ENCODE results near the gene PLD5. TPM values are rescaled to one million over a fixed set of nuclear protein-coding genes. Genes with fewer than 3 reads are reported as not detected.

The PLD5 gene
- total RNA-seq, 4 donors from 2014 or later: 0.33 to 0.54 TPM; not detected in 2

DNA sequence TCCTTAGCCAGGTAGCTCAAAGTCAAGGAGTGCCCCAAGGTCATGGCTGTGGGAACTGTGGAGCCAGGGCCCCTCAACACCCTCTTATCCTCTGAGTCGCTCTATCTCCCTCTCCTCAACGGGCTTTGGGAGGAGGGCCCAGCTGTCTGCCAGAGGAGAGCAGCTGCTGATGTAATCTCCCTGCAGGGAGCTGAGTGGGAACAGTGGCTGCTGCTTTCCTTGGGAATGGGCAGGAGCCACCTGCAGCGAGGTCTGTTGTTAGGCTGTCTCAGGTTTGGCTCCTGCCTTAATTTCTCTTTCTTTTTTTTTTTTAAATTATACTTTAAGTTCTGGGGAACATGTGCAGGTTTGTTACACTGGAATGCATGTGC is 466.8 kb downstream of the PLD5 start:
- Histone ChIP-seq H3K27ac (no peak overlapping the region), H3K36me3 (no peaks in the 10 kb centered on the region), H3K4me1 (no peaks in the 10 kb centered on the region), H3K4me3 (replicated peaks in 1 of 3) (no peak overlapping the region), H3K9me3 (no peaks in the 10 kb centered on the region), H3K27me3 (no peaks in the 10 kb centered on the region)
- intact Hi-C loops (cut with DNase I): no loop called here
- no peak for DNase-seq
- WGBS, 2 donors: 46 to 50% methylated on average over 3 of the region's 3 CpGs
- no peak for TF ChIP-seq POLR2A (IDR thresholded peaks at IDR 0.05)
- TF ChIP-seq, protein P1, sequence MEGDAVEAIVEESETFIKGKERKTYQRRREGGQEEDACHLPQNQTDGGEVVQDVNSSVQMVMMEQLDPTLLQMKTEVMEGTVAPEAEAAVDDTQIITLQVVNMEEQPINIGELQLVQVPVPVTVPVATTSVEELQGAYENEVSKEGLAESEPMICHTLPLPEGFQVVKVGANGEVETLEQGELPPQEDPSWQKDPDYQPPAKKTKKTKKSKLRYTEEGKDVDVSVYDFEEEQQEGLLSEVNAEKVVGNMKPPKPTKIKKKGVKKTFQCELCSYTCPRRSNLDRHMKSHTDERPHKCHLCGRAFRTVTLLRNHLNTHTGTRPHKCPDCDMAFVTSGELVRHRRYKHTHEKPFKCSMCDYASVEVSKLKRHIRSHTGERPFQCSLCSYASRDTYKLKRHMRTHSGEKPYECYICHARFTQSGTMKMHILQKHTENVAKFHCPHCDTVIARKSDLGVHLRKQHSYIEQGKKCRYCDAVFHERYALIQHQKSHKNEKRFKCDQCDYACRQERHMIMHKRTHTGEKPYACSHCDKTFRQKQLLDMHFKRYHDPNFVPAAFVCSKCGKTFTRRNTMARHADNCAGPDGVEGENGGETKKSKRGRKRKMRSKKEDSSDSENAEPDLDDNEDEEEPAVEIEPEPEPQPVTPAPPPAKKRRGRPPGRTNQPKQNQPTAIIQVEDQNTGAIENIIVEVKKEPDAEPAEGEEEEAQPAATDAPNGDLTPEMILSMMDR (IDR thresholded peaks at IDR 0.05): no peak

DNA sequence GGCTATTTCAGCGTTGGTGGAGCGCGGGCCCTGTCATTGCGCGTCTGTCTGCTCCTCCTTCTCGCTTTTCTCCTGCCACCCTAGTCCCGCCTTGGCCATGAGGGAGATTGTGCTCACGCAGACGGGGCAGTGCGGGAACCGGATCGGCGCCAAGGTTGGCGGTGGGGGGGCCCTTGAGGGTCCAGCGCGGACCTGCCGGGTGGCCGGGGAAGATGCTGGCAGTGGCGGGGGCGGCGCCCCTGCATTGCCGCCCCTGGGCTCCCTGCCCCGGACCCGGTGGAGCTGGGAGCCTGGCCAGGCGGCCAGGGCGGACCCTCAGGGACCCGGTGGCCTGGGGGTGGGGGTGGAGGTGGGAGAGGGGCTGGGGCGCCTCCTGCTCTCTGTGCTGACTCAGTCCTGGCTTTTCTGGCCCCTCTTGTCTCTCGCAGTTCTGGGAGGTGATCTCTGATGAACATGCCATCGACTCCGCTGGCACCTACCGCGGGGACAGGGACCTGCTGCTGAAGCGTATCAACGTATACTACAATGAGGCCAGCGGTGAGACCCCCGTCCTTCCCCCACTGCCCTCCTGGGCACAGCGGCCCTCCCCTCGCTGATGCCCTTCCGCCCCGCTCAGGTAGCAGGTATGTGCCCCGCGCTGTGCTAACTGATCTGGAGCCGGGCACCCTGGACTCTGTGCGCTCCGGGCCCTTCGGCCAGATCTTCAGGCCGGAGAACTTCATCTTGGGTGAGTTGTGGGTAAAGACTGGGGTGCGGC is 467.3 kb downstream of the PLD5 start:
- 88 to 95% methylated on average over 28 to 33 of the region's 49 CpGs for WGBS, 2 donors
- Histone ChIP-seq H3K27me3 (no peaks in the 10 kb centered on the region), H3K36me3 (no peaks in the 10 kb centered on the region), H3K4me3 (replicated peaks in 1 of 3) (no peak overlapping the region), H3K4me1 (no peaks in the 10 kb centered on the region), H3K9me3 (no peaks in the 10 kb centered on the region), H3K27ac (no peak overlapping the region)
- intact Hi-C loops (cut with DNase I): no loop called here
- no peak for DNase-seq
- no peak for TF ChIP-seq POLR2A (IDR thresholded peaks at IDR 0.05)
- TF ChIP-seq, protein P1 (IDR thresholded peaks at IDR 0.05): no peak

DNA sequence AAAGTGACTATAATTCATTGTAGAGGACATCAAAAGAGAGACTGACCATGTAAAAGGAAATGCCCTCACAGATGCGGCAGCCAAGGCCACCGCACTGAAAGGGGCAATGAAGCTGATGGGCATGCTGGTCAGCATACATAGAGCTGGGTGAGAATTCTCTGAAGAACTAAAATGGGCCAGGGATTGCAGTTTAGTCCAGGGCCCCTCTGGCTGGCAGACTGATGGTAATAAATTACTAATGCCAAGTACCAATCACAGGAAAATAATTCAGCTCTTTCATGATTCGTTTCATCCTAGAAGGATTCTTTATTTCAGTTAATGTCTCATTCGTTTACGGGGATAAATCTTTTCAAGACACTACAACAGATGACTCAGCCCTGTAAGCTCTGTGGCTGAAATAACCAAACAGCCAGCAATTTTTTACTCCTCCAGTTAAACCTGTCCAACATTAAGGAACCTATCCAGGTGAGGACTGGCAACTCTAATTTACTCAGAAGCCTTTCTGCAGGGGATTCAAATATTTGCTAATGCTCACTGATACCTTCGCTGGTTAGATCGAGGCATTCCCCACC is 468.7 kb downstream of the PLD5 start:
- no peaks in the 10 kb centered on the region for H3K9me3 ChIP-seq
- TF ChIP-seq, protein P1 (IDR thresholded peaks at IDR 0.05): no peak
- TF ChIP-seq POLR2A (IDR thresholded peaks at IDR 0.05): no peak
- H3K4me1 ChIP-seq: no peaks in the 10 kb centered on the region
- H3K27me3 ChIP-seq: no peaks in the 10 kb centered on the region
- no peak overlapping the region for H3K4me3 ChIP-seq (replicated peaks in 1 of 3)
- 67 to 68% methylated on average over 7 of the region's 7 CpGs for whole genome bisulfite sequencing, 2 donors
- no peak for DNase-seq
- no peak overlapping the region for H3K27ac ChIP-seq
- no peaks in the 10 kb centered on the region for H3K36me3 ChIP-seq
- intact Hi-C loops (cut with DNase I): no loop called here

DNA sequence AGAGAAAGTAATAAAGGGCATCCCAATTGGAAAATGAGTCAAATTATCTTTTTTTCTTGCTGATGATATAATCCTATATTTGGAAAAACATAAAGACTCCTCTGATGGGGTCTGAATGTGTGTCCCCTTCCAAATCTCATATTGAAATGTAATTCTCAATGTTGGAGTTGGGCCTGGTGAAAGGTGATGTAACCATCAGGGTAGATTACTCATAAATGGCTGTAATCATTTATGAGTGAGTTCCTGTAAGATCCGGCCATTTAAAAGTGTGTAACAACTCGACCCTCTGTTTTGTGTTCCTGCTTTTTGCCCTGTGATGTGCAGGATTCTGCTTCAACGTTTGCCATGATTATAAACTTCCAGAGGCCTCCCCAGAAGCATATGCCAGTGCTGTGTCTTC is 481.3 kb downstream of the PLD5 start:
- no peaks in the 10 kb centered on the region for H3K36me3 ChIP-seq

DNA sequence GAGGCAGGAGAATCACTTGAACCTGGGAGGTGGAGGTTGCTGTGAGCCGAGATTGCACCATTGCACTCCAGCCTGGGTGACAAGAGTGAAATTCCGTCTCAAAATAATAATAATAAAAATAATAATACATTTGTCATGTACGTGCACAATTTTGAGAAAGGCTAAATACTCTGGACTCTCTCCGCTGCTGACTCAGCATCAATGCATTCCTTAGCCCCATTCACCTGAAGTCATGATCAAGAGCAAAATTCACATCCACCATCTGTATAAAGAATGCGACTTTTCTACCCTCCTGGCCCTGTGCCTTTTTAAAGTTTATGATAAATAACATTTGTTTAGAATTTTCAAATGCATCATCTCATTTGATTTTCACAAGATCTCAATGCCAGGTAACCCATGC is 490.1 kb downstream of the PLD5 start:
- DNase-seq: no peak
- no peaks in the 10 kb centered on the region for H3K4me1 ChIP-seq
- H3K4me3 ChIP-seq (replicated peaks in 1 of 3): no peak overlapping the region
- intact Hi-C loops (cut with DNase I): no loop called here
- H3K9me3 ChIP-seq: no peaks in the 10 kb centered on the region
- H3K27me3 ChIP-seq: no peaks in the 10 kb centered on the region
- 91 to 92% methylated on average over 5 of the region's 5 CpGs for WGBS, 2 donors
- TF ChIP-seq, protein P1 (IDR thresholded peaks at IDR 0.05): no peak
- no peak for TF ChIP-seq POLR2A (IDR thresholded peaks at IDR 0.05)
- H3K36me3 ChIP-seq: no peaks in the 10 kb centered on the region
- no peak overlapping the region for H3K27ac ChIP-seq

More for the DNA sequence above, 481.3 kb downstream of the PLD5 start:
- H3K27ac ChIP-seq: no peak overlapping the region
- no peak for DNase-seq
- no peaks in the 10 kb centered on the region for H3K9me3 ChIP-seq
- TF ChIP-seq, protein P1 (IDR thresholded peaks at IDR 0.05): no peak
- TF ChIP-seq POLR2A (IDR thresholded peaks at IDR 0.05): no peak
- H3K4me1 ChIP-seq: no peaks in the 10 kb centered on the region
- H3K4me3 ChIP-seq (replicated peaks in 1 of 3): no peak overlapping the region
- no peaks in the 10 kb centered on the region for H3K27me3 ChIP-seq
- 50 to 53% methylated on average over 3 of the region's 3 CpGs for WGBS, 2 donors
- intact Hi-C loops (cut with DNase I): no loop called here
